Endothelial cell of umbilical vein (primary cell): ENCODE measurements around the gene SCAF1. TPM values are rescaled to one million over a fixed set of nuclear protein-coding genes. Genes with fewer than 3 reads are reported as not detected.

ENCODE experiments used
- BruUV-seq: library from RNA; stranded (reverse); fragments of 400-500 nt; replicated peaks from 2 replicates; lab custom pipeline; 2021; lab: Mats Ljungman, UMichigan
- CTCF ChIA-PET: fragments of 300-600, 350-600 bp; sonication (Branson Sonifier 250); formaldehyde crosslinking; loops from one replicate; lab custom pipeline; 2021; ENCODE audit warnings: antibody characterized with exemption, inconsistent platforms; lab: Charles Lee
- POLR2A ChIA-PET: fragments of 300-600, 350-600 bp; sonication (Branson Sonifier 250); formaldehyde crosslinking; loops from one replicate; lab custom pipeline; 2021; ENCODE audit warnings: antibody characterized with exemption, inconsistent platforms; lab: Charles Lee
- DNase-seq: peaks from one replicate; pipeline ENCODE4 v3.0.0-alpha.2; 2011; ENCODE audit warnings: low read depth, low spot score
- FAIRE-seq: peaks from 2 replicates; lab custom pipeline; 2011; peaks lifted over from hg19 to GRCh38; lab: Jason Lieb, UNC
- H2AFZ ChIP-seq: 2 replicates; pipeline ENCODE4 v1.6.0; 2012; ENCODE audit warnings: low read depth, low read length, control low read depth, inconsistent platforms
- H3K27ac ChIP-seq: 2 replicates; pipeline ENCODE4 v1.5.1; 2011; ENCODE audit warnings: low read depth, mild to moderate bottlenecking, control low read depth, low read length, moderate library complexity; ENCODE audit not compliant: insufficient read depth
- H3K27me3 ChIP-seq, 2 experiments: 2 replicates each; pipeline versions ENCODE4 v1.6.0 to v1.6.1; 2011; ENCODE audit warnings: low read length in 2 of 2, mixed read lengths in 1 of 2; ENCODE audit not compliant: control insufficient read depth in 2 of 2, insufficient read depth in 2 of 2
- H3K36me3 ChIP-seq, 2 experiments: 2 replicates in 1 of 2; 3 replicates in 1 of 2; pipeline ENCODE4 v1.5.1; 2011; ENCODE audit warnings: low read length in 2 of 2, mild to moderate bottlenecking in 1 of 2, moderate library complexity in 1 of 2; ENCODE audit not compliant: control insufficient read depth in 2 of 2, insufficient read depth in 2 of 2; ENCODE audit errors: extremely low read depth in 1 of 2
- H3K4me1 ChIP-seq: 3 replicates; pipeline ENCODE4 v1.5.1; 2011; ENCODE audit warnings: mild to moderate bottlenecking, low read length; ENCODE audit not compliant: control insufficient read depth, insufficient read depth; ENCODE audit errors: extremely low read depth
- H3K4me2 ChIP-seq: 2 replicates; pipeline ENCODE4 v1.6.1; 2011; ENCODE audit warnings: low read length, control low read depth, mixed read lengths; ENCODE audit not compliant: insufficient read depth
- H3K4me3 ChIP-seq, 3 experiments: fragments of 200-600 bp in 1 of 3; sonication (generic), shearing (Covaris generic) in 1 of 3; replicated peaks in 1 of 3; 2 replicates each; pipeline ENCODE4 v1.5.1; 2011 to 2016; ENCODE audit warnings: control low read depth in 3 of 3, low read length in 3 of 3, mild to moderate bottlenecking in 2 of 3, inconsistent platforms in 1 of 3, low read depth in 1 of 3, moderate library complexity in 1 of 3; ENCODE audit not compliant: insufficient read depth in 1 of 3
- H3K79me2 ChIP-seq: 2 replicates; pipeline ENCODE4 v1.6.0; 2012; ENCODE audit warnings: low read length, inconsistent platforms; ENCODE audit not compliant: control insufficient read depth, insufficient read depth
- H3K9ac ChIP-seq: replicated peaks from 2 replicates; pipeline ENCODE3; 2011; ENCODE audit warnings: low read length, control low read depth; ENCODE audit not compliant: insufficient read depth; ENCODE audit errors: extremely low read depth
- H3K9me1 ChIP-seq: replicated peaks from 3 replicates; pipeline ENCODE4 v1.6.0; 2011; ENCODE audit warnings: mild to moderate bottlenecking, low read length; ENCODE audit not compliant: control insufficient read depth, insufficient read depth; ENCODE audit errors: extremely low read depth
- H3K9me3 ChIP-seq: replicated peaks from 2 replicates; pipeline ENCODE4 v1.5.1; 2012; ENCODE audit warnings: low read length, inconsistent platforms; ENCODE audit not compliant: control insufficient read depth, insufficient read depth
- H4K20me1 ChIP-seq: replicated peaks from 2 replicates; pipeline ENCODE3; 2011; ENCODE audit warnings: mild to moderate bottlenecking, low read length; ENCODE audit not compliant: control insufficient read depth, insufficient read depth; ENCODE audit errors: extremely low read depth
- FOS ChIP-seq: IDR thresholded peaks from 2 replicates; pipeline ENCODE4 v1.6.1; 2011; ENCODE audit warnings: mild to moderate bottlenecking, low read length, moderate library complexity, borderline replicate concordance; ENCODE audit not compliant: insufficient read depth
- JUN ChIP-seq: IDR thresholded peaks from 2 replicates; pipeline ENCODE4 v1.6.1; 2011; ENCODE audit warnings: borderline replicate concordance, low read depth; ENCODE audit not compliant: insufficient read length, insufficient read depth
- MYC ChIP-seq: IDR thresholded peaks from one replicate; pipeline ENCODE4 v1.6.1; 2011; ENCODE audit warnings: mild to moderate bottlenecking, low read depth, low read length
- POLR2A ChIP-seq: IDR thresholded peaks from 2 replicates; pipeline ENCODE4 v1.6.1; 2012; ENCODE audit warnings: low read depth, mild to moderate bottlenecking, control low read depth, low read length
- POLR2AphosphoS5 ChIP-seq: IDR thresholded peaks from 2 replicates; pipeline ENCODE4 v1.6.1; 2012; ENCODE audit warnings: low read depth, mild to moderate bottlenecking, control low read depth, low read length, moderate library complexity; ENCODE audit not compliant: insufficient read depth
- dilution Hi-C: fragments of 300-500 bp; cut with MboI; formaldehyde crosslinking; loops from one replicate; pipeline ENCODE4 v1.15.0; 2019; ENCODE audit warnings: low sequenced_read_pairs; ENCODE audit not compliant: extremely low pct_ligation_motif_present
- intact Hi-C: fragments of 100-400 bp; cut with micrococcal nuclease; formaldehyde crosslinking; loops from one replicate; pipeline ENCODE4 v1.10.0; 2022
- polyA plus RNA-seq, 4 experiments: library from polyadenylated mRNA; depleted of rRNA in 3 of 4; stranded (reverse) in 3 of 4; unstranded in 1 of 4; fragments of >200 nt; gene quantifications; 2 replicates each; pipeline versions ENCODE4 v1.2.1 to v1.2.3, GENCODE V29; 2011 to 2012; ENCODE audit warnings: missing spikeins in 1 of 4
- total RNA-seq: library from RNA; stranded (reverse); gene quantifications from 2 replicates; pipeline ENCODE4 v1.2.3, GENCODE V29; 2021
- TF ChIP-seq, protein P1 (sequence below), 2 donors: IDR thresholded peaks; 1 replicate in 1 of 2; 2 replicates in 1 of 2; pipeline ENCODE4 v1.5.1; 2011; ENCODE audit warnings: low read length in 2 of 2, mild to moderate bottlenecking in 2 of 2, moderate library complexity in 2 of 2, control low read depth in 1 of 2, inconsistent platforms in 1 of 2, low read depth in 1 of 2; ENCODE audit not compliant: insufficient read depth in 1 of 2; ENCODE audit errors: extremely low read depth in 1 of 2
- TF ChIP-seq, protein P2 (sequence below): IDR thresholded peaks from 2 replicates; pipeline ENCODE4 v1.6.1; 2011; ENCODE audit not compliant: insufficient read depth, insufficient read length

SCAF1 gene
- total and polyA plus RNA-seq, 2 donors (not counting 3 experiments of a cell fraction or from before 2014, with no cell fraction given), result 13.3 to 75.8 TPM

DNA sequence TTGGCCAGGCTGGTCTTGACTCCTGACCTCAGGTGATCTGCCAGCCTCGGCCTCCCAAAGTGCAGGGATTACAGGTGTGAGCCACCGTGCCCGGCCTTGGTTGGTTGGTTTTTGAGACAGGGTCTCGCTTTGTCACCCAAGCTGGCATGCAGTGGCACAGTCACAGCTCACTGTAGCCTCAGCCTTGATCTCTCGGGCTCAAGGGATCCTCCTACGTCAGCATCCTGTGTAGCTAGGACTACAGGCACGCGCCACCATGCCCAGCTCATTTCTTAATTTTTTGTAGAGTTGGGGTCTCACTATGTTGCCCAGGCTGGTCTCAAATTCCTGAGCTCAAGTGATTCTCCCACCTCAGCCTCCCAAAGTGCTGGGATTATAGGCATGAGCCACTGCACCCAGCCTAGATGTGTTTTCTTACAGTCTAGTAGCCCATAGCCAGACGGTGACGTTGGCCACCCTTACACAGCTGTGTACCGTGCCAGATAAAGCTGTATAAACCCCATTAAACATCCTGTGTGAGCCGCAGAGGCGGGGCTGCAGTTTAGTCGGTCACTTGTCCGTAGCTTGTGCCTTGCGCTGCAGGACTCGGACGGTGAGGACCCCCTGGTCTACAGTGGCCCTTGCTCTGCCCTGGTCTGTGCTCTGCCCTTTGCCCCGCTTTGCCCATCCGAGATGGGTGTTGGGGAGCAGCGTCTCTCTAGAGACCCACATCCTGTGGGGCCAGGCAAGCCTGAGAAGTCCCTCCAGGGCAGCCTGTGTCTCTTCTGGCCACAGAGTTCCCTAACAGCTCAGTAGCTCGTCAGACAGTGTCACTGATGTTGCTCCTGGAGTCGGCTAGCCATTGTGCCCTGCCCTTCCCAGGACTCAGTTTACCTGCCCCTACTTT lies 13.8 kb downstream of the SCAF1 start:
- Histone ChIP-seq H3K4me3 (no peak overlapping the region), H3K27me3 (no peaks in the 10 kb centered on the region), H2AFZ (no peak overlapping the region), H3K9me3 (no peaks in the 10 kb centered on the region), H3K4me2 (no peak overlapping the region), H3K27ac (no peak overlapping the region), H3K36me3 (peaks cover 22 to 62% of the 10 kb centered on the region in 2 experiments), H3K4me1 (no peaks in the 10 kb centered on the region), H3K9me1 (no peaks in the 10 kb centered on the region), H3K79me2 (no peaks in the 10 kb centered on the region), H3K9ac (no peak overlapping the region), H4K20me1 (no peaks in the 10 kb centered on the region)
- DNase-seq (no peak), FAIRE-seq (no peak)
- TF ChIP-seq FOS (no peak), POLR2A (no peak), JUN (no peak), MYC (no peak), POLR2AphosphoS5 (no peak)
- TF ChIP-seq, protein P1, sequence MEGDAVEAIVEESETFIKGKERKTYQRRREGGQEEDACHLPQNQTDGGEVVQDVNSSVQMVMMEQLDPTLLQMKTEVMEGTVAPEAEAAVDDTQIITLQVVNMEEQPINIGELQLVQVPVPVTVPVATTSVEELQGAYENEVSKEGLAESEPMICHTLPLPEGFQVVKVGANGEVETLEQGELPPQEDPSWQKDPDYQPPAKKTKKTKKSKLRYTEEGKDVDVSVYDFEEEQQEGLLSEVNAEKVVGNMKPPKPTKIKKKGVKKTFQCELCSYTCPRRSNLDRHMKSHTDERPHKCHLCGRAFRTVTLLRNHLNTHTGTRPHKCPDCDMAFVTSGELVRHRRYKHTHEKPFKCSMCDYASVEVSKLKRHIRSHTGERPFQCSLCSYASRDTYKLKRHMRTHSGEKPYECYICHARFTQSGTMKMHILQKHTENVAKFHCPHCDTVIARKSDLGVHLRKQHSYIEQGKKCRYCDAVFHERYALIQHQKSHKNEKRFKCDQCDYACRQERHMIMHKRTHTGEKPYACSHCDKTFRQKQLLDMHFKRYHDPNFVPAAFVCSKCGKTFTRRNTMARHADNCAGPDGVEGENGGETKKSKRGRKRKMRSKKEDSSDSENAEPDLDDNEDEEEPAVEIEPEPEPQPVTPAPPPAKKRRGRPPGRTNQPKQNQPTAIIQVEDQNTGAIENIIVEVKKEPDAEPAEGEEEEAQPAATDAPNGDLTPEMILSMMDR (IDR thresholded peaks at IDR 0.05; ENCODE audit: extremely low read depth in 1 of 2, insufficient read depth in 1 of 2, low read depth in 1 of 2, low read length in 2 of 2), result no peak
- TF ChIP-seq, protein P2, sequence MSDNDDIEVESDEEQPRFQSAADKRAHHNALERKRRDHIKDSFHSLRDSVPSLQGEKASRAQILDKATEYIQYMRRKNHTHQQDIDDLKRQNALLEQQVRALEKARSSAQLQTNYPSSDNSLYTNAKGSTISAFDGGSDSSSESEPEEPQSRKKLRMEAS, result no peak
- no TSS peak for BruUV-seq
- intact Hi-C loops, result no loop called here
- dilution Hi-C loops, result no loop called here
- ChIA-PET CTCF (interaction anchor here (1.1 to 1.8 kb wide), 3 partner anchors 8 to 109 kb away, joined by 3 to 5 read pairs (median 3); partner anchors contain the start of gene PRMT1), POLR2A (interaction anchor here (0.6 to 1.0 kb wide), 2 partner anchors 14 to 22 kb away, joined by 4 to 6 read pairs; partner anchors contain the start of gene SCAF1)
